Osteocyte (in vitro differentiated cells): ENCODE results near the gene SF3A2. TPM values are rescaled to one million over a fixed set of nuclear protein-coding genes. Genes with fewer than 3 reads are reported as not detected.

Experiments used
- DNase-seq: peaks from one replicate; pipeline ENCODE4 v3.0.0; 2021; ENCODE audit warnings: mixed read lengths; ENCODE audit not compliant: unreplicated experiment; ENCODE audit errors: extremely low spot score
- H3K27ac Mint-ChIP-seq: one replicate; pipeline ENCODE4 v1.8.0; 2021; ENCODE audit warnings: mild to moderate bottlenecking, mixed read lengths; ENCODE audit not compliant: unreplicated experiment
- H3K27me3 Mint-ChIP-seq: one replicate; pipeline ENCODE4 v1.8.0; 2021; ENCODE audit warnings: mixed read lengths; ENCODE audit not compliant: unreplicated experiment
- H3K36me3 Mint-ChIP-seq: one replicate; pipeline ENCODE4 v1.8.0; 2021; ENCODE audit warnings: mixed read lengths; ENCODE audit not compliant: unreplicated experiment
- H3K4me1 Mint-ChIP-seq: one replicate; pipeline ENCODE4 v1.8.0; 2021; ENCODE audit warnings: mixed read lengths; ENCODE audit not compliant: unreplicated experiment
- H3K4me3 Mint-ChIP-seq: one replicate; pipeline ENCODE4 v1.8.0; 2021; ENCODE audit warnings: mild to moderate bottlenecking, moderate library complexity, mixed read lengths; ENCODE audit not compliant: unreplicated experiment
- H3K9me3 Mint-ChIP-seq: one replicate; pipeline ENCODE4 v1.8.0; 2021; ENCODE audit warnings: mixed read lengths; ENCODE audit not compliant: unreplicated experiment
- total RNA-seq: library from RNA; stranded (reverse); gene quantifications from 2 replicates; pipeline ENCODE4 v1.2.1, GENCODE V29; 2021
- TF ChIP-seq, protein P1 (sequence below): fragments of 200-600 bp; sonication (generic); IDR thresholded peaks from 2 replicates; pipeline ENCODE4 v1.5.0; 2021; ENCODE audit warnings: antibody characterized with exemption, mild to moderate bottlenecking, moderate library complexity

SF3A2 gene
- total RNA-seq, 1 donor from 2014 or later, result 102 TPM

- H3K27ac Mint-ChIP-seq, result peak overlapping the region; percentile 50
- no peaks in the 10 kb centered on the region for H3K9me3 Mint-ChIP-seq
- TF ChIP-seq, protein P1, sequence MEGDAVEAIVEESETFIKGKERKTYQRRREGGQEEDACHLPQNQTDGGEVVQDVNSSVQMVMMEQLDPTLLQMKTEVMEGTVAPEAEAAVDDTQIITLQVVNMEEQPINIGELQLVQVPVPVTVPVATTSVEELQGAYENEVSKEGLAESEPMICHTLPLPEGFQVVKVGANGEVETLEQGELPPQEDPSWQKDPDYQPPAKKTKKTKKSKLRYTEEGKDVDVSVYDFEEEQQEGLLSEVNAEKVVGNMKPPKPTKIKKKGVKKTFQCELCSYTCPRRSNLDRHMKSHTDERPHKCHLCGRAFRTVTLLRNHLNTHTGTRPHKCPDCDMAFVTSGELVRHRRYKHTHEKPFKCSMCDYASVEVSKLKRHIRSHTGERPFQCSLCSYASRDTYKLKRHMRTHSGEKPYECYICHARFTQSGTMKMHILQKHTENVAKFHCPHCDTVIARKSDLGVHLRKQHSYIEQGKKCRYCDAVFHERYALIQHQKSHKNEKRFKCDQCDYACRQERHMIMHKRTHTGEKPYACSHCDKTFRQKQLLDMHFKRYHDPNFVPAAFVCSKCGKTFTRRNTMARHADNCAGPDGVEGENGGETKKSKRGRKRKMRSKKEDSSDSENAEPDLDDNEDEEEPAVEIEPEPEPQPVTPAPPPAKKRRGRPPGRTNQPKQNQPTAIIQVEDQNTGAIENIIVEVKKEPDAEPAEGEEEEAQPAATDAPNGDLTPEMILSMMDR, result no peak
- H3K36me3 Mint-ChIP-seq, result peaks cover under 1% of the 10 kb centered on the region
- no peaks in the 10 kb centered on the region for H3K27me3 Mint-ChIP-seq
- peaks cover 15% of the 10 kb centered on the region for H3K4me1 Mint-ChIP-seq
- no peak overlapping the region for H3K4me3 Mint-ChIP-seq
- no peak for DNase-seq
These were observed 29.8 kb downstream of the SF3A2 start for GRCh38 chr19:2266183-2266993.

GRCh38 chr19:2268480-2268830, 31.8 kb downstream of the SF3A2 start:
- TF ChIP-seq, protein P1, result no peak
- Mint-ChIP-seq H3K4me1 (peaks cover 32% of the 10 kb centered on the region), H3K9me3 (no peaks in the 10 kb centered on the region), H3K27me3 (no peaks in the 10 kb centered on the region), H3K27ac (peak overlapping the region; percentile 52), H3K36me3 (peaks cover 8% of the 10 kb centered on the region), H3K4me3 (peak overlapping the region; percentile 88)
- DNase-seq, result no peak

GRCh38 chr19:2268861-2269243, 32.2 kb downstream of the SF3A2 start:
- peak overlapping the region; percentile 52 for H3K27ac Mint-ChIP-seq
- no peaks in the 10 kb centered on the region for H3K27me3 Mint-ChIP-seq
- TF ChIP-seq, protein P1, result no peak
- H3K4me3 Mint-ChIP-seq, result peak overlapping the region; percentile 88
- no peaks in the 10 kb centered on the region for H3K9me3 Mint-ChIP-seq
- DNase-seq, result no peak
- peaks cover 10% of the 10 kb centered on the region for H3K36me3 Mint-ChIP-seq
- H3K4me1 Mint-ChIP-seq, result peaks cover 36% of the 10 kb centered on the region

DNA sequence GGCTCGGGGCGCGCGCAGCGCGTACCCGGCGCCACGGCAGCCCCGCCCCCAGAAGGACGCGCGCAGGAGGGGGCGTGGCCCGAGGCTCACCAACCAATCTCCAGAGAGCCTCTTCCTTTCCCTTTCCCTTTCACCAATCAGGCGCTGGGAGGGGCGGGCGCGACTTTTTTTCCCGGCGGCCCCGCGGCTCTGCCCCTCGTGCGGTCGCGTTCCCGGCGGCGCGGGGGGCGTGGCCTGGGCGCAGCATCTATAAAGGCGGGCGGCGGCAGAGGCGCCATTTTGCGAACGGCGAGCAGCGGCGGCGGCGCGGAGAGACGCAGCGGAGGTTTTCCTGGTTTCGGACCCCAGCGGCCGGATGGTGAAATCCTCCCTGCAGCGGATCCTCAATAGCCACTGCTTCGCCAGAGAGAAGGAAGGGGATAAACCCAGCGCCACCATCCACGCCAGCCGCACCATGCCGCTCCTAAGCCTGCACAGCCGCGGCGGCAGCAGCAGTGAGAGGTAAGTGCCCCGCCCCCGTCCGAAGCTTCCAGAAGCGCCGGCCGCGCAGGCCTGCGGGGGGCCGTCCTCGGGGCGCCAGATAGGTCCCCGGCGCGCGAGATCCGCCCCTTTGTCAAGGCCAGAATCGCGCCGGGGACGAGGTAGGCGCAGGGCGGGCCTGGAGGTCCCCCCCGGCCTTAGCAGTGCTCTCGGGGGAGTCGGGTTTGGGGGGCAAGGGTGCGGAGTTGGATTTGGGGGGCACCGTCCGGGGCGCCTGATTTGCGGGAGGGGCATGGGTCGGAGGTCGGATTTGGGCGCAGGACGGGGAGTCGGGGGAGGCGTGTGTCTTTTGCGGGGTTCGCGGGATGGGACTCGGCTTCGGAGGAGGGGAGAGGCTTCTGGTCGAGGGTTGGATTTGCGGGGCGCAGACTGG, 32.9 kb downstream of the SF3A2 start:
- Mint-ChIP-seq H3K36me3 (peaks cover 12% of the 10 kb centered on the region), H3K9me3 (no peaks in the 10 kb centered on the region), H3K27me3 (no peaks in the 10 kb centered on the region), H3K4me1 (peaks cover 42% of the 10 kb centered on the region), H3K27ac (peak overlapping the region; percentile 88), H3K4me3 (peak overlapping the region; percentile 88)
- DNase-seq, result peak; percentile 100
- TF ChIP-seq, protein P1, result peak; percentile 16

DNA sequence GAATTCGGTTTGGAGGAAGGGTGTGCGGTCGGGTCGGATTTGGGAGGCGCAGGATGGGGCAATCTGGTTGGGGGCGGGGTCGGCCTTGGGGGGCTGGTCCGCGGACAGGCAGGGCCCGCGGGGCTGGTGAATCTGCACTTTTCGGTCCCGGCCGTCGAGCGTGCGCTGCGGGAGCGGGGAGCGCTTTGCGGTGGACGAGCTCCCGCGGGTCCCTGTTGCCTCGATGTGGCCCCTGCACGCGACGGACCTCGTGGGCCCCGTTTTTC, 33.5 kb downstream of the SF3A2 start:
- peaks cover 47% of the 10 kb centered on the region for H3K4me1 Mint-ChIP-seq
- H3K27ac Mint-ChIP-seq, result peak overlapping the region; percentile 88
- H3K9me3 Mint-ChIP-seq, result no peaks in the 10 kb centered on the region
- H3K36me3 Mint-ChIP-seq, result peaks cover 15% of the 10 kb centered on the region
- H3K27me3 Mint-ChIP-seq, result no peaks in the 10 kb centered on the region
- TF ChIP-seq, protein P1, result no peak
- no peak for DNase-seq
- peak overlapping the region; percentile 88 for H3K4me3 Mint-ChIP-seq
